Naive B cell (primary cell): ENCODE measurements around the gene RAB25. TPM values are rescaled to one million over a fixed set of nuclear protein-coding genes. Genes with fewer than 3 reads are reported as not detected.
"Not testable (repeated sequence)": the region's sequence is repeated elsewhere in the genome, so short reads cannot be mapped to it uniquely, and the experiment has no call there.

Source experiments
- ATAC-seq, 2 donors: fragments of 150-1000 bp; cut with Tn5 transposase; 2 replicates each; pipeline ENCODE4 v1.10.0; 2021; ENCODE audit warnings: low read depth in 2 of 2, mild to moderate bottlenecking in 2 of 2, moderate library complexity in 2 of 2
- DNase-seq: peaks from one replicate; pipeline ENCODE4 v3.0.0; 2022
- H3K27ac Mint-ChIP-seq, 6 donors: one replicate each; pipeline ENCODE4 v1.8.0; 2020 to 2022; ENCODE audit warnings: mild to moderate bottlenecking in 6 of 6, mixed read lengths in 6 of 6, moderate library complexity in 5 of 6, inconsistent platforms in 2 of 6
- H3K27me3 Mint-ChIP-seq, 3 donors: one replicate each; pipeline ENCODE4 v1.8.0; 2021 to 2022; ENCODE audit warnings: mixed read lengths in 3 of 3, mild to moderate bottlenecking in 1 of 3
- H3K36me3 Mint-ChIP-seq, 2 donors: one replicate each; pipeline ENCODE4 v1.8.0; 2020 to 2022; ENCODE audit warnings: mixed read lengths in 2 of 2, inconsistent platforms in 1 of 2, mild to moderate bottlenecking in 1 of 2
- H3K4me1 Mint-ChIP-seq, 3 donors: one replicate each; pipeline ENCODE4 v1.8.0; 2020 to 2022; ENCODE audit warnings: mixed read lengths in 3 of 3, inconsistent platforms in 1 of 3, mild to moderate bottlenecking in 1 of 3, moderate library complexity in 1 of 3
- H3K4me3 Mint-ChIP-seq, 8 donors: one replicate each; pipeline ENCODE4 v1.8.0; 2020 to 2022; ENCODE audit warnings: mild to moderate bottlenecking in 8 of 8, mixed read lengths in 8 of 8, moderate library complexity in 8 of 8, inconsistent platforms in 2 of 8
- H3K9me3 Mint-ChIP-seq, 7 donors: one replicate each; pipeline ENCODE4 v1.8.0; 2020 to 2022; ENCODE audit warnings: mixed read lengths in 7 of 7, mild to moderate bottlenecking in 5 of 7, inconsistent platforms in 2 of 7, moderate library complexity in 1 of 7
- polyA plus RNA-seq, 6 donors: library from polyadenylated mRNA; unstranded; fragments of 300-500 nt; fragmentation: Illumina TruSeq; gene quantifications; one replicate each; pipeline ENCODE4 v1.2.3, GENCODE V29; 2021; ENCODE audit warnings: low read depth in 6 of 6

Gene RAB25
- polyA plus RNA-seq, 6 donors from 2014 or later, result not detected

DNA sequence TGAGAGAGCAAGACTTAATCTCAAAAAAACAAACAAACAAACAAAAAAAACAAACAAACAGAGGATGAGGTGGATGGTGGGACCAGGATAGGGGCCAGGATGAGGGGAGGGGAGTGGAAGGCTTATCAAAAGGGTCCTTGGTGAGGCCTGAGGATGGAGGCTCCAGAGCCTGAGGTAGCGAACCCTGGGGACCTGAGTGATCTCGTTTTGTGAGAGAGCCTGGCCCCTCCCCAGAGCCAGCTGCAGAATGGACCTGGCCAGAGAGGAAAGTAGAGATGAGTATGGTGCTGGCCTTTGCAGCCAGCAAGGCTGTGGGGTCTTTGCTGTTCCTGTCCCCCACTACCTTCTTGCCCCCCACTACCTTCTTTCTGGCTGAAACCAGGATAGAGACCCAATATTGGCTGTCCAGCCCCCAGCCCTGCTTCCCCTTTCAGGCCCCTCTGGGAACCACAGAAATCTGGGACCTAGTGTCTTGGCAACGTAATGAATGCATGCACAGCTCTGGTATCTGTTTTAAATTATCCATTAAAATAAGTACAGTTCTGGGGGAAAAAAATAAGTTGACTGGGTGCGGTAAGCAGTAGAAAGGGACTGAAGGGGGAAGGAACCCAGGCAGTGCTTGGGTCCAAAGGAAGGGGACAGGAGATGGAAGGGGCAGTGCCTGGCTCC is 52.5 kb downstream of the RAB25 start:
- ATAC-seq (no peak), DNase-seq (no peak)
- Mint-ChIP-seq H3K4me1 (peaks cover 18 to 22% (median 20%) of the 10 kb centered on the region in 3 donors), H3K27ac (peak overlapping the region in 4 of 6 donors; percentile 8 to 92 (median 54)), H3K36me3 (peaks cover 0 to 8% of the 10 kb centered on the region in 2 donors), H3K9me3 (no peaks in the 10 kb centered on the region), H3K27me3 (peaks cover 34 to 71% (median 57%) of the 10 kb centered on the region in 3 donors), H3K4me3 (peak overlapping the region in 6 of 8 donors; percentile 12 to 90 (median 70))

DNA sequence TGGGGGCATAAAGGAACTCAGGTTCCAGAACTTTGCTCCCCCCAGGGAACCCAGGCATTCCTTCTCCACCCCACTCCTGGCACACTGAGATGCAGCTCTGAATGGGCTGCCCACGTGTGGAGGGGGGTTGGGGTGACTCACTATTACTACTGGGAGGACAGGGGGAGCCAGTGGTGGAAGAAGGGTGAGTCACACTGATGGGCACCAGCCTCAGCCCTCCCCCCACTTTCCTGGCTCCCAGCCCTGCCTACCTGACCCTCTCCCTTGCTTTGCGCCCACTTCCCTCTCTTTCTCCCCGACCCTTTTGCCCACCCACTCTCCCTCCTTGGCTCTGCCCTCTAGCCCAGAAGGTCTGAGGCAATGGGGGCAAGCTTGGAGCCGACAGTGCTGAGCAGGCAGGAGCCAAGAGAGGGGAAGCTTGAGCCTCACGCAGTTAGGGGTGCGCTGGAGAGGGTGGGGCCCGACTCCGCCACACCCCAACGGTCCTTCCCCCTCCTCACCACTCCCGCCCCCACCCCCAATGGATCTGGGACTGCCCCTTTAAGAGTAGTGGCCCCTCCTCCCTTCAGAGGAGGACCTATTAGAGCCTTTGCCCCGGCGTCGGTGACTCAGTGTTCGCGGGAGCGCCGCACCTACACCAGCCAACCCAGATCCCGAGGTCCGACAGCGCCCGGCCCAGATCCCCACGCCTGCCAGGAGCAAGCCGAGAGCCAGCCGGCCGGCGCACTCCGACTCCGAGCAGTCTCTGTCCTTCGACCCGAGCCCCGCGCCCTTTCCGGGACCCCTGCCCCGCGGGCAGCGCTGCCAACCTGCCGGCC is 53.4 kb downstream of the RAB25 start, which contains the start of gene LMNA:
TSS of gene LMNA (plus strand) at position 611 of the 818 bp plus-strand sequence. CDS start 208 bp downstream, outside the sequence.
- H3K4me1 Mint-ChIP-seq, result peaks cover 18 to 22% (median 20%) of the 10 kb centered on the region in 3 donors
- peak within 1 kb of the TSS; percentile 82 to 98 (median 92) for H3K27ac Mint-ChIP-seq
- H3K36me3 Mint-ChIP-seq, result peaks cover 0 to 8% of the 10 kb centered on the region in 2 donors
- H3K27me3 Mint-ChIP-seq, result peaks cover 36 to 74% (median 61%) of the 10 kb centered on the region in 3 donors
- H3K9me3 Mint-ChIP-seq, result no peaks in the 10 kb centered on the region
- DNase-seq (peak; percentile 41), ATAC-seq (peak; percentile 73 to 75)
- H3K4me3 Mint-ChIP-seq, result peak within 1 kb of the TSS; percentile 84 to 92 (median 88)

- peak overlapping the region; percentile 84 to 92 (median 88) for H3K4me3 Mint-ChIP-seq
- DNase-seq, result no peak
- H3K4me1 Mint-ChIP-seq, result peaks cover 18 to 27% (median 20%) of the 10 kb centered on the region in 3 donors
- peak overlapping the region; percentile 82 to 98 (median 92) for H3K27ac Mint-ChIP-seq
- peaks cover 0 to 8% of the 10 kb centered on the region in 2 donors for H3K36me3 Mint-ChIP-seq
- peak; percentile 30 to 38 for ATAC-seq
- peaks cover 40 to 77% (median 64%) of the 10 kb centered on the region in 3 donors for H3K27me3 Mint-ChIP-seq
- H3K9me3 Mint-ChIP-seq, result no peaks in the 10 kb centered on the region
Observed at GRCh38 chr1:156114919-156115513, 54.1 kb downstream of the RAB25 start.

- ATAC-seq, result peak; percentile 17 to 29
- peaks cover 0 to 8% of the 10 kb centered on the region in 2 donors for H3K36me3 Mint-ChIP-seq
- H3K27me3 Mint-ChIP-seq, result peaks cover 44 to 83% (median 69%) of the 10 kb centered on the region in 3 donors
- peak overlapping the region; percentile 84 to 92 (median 88) for H3K4me3 Mint-ChIP-seq
- DNase-seq, result no peak
- H3K4me1 Mint-ChIP-seq, result peaks cover 18 to 30% (median 20%) of the 10 kb centered on the region in 3 donors
- H3K27ac Mint-ChIP-seq, result peak overlapping the region; percentile 82 to 98 (median 92)
- no peaks in the 10 kb centered on the region for H3K9me3 Mint-ChIP-seq
Observed at GRCh38 chr1:156115514-156116374, 54.8 kb downstream of the RAB25 start.

- peaks cover 18 to 30% (median 20%) of the 10 kb centered on the region in 3 donors for H3K4me1 Mint-ChIP-seq
- not testable (repeated sequence) for H3K9me3 Mint-ChIP-seq, DNase-seq, H3K36me3 Mint-ChIP-seq, ATAC-seq
- H3K27ac Mint-ChIP-seq, result peak overlapping the region in 1 of 6 donors; percentile 92
- peak overlapping the region in 6 of 8 donors; percentile 20 to 88 (median 75) for H3K4me3 Mint-ChIP-seq
- peaks cover 41 to 74% (median 71%) of the 10 kb centered on the region in 3 donors for H3K27me3 Mint-ChIP-seq
Observed at GRCh38 chr1:156116731-156117130, 55.8 kb downstream of the RAB25 start.

- ATAC-seq (no peak), DNase-seq (no peak)
- peaks cover 45 to 74% (median 73%) of the 10 kb centered on the region in 3 donors for H3K27me3 Mint-ChIP-seq
- H3K4me1 Mint-ChIP-seq, result peaks cover 18 to 30% (median 24%) of the 10 kb centered on the region in 3 donors
- no peak overlapping the region for H3K27ac Mint-ChIP-seq
- no peaks in the 10 kb centered on the region for H3K9me3 Mint-ChIP-seq
- H3K36me3 Mint-ChIP-seq, result peaks cover 0 to 8% of the 10 kb centered on the region in 2 donors
- no peak overlapping the region for H3K4me3 Mint-ChIP-seq
Observed at GRCh38 chr1:156117414-156118176, 56.6 kb downstream of the RAB25 start.

- Mint-ChIP-seq H3K4me3 (no peak overlapping the region), H3K27me3 (peaks cover 50 to 74% (median 73%) of the 10 kb centered on the region in 3 donors), H3K4me1 (peaks cover 18 to 30% (median 25%) of the 10 kb centered on the region in 3 donors), H3K36me3 (peaks cover 0 to 8% of the 10 kb centered on the region in 2 donors), H3K27ac (peak overlapping the region in 1 of 6 donors; percentile 9), H3K9me3 (no peaks in the 10 kb centered on the region)
- no peak for DNase-seq
- ATAC-seq, result no peak
Observed at GRCh38 chr1:156118177-156118868, 57.4 kb downstream of the RAB25 start.

DNA sequence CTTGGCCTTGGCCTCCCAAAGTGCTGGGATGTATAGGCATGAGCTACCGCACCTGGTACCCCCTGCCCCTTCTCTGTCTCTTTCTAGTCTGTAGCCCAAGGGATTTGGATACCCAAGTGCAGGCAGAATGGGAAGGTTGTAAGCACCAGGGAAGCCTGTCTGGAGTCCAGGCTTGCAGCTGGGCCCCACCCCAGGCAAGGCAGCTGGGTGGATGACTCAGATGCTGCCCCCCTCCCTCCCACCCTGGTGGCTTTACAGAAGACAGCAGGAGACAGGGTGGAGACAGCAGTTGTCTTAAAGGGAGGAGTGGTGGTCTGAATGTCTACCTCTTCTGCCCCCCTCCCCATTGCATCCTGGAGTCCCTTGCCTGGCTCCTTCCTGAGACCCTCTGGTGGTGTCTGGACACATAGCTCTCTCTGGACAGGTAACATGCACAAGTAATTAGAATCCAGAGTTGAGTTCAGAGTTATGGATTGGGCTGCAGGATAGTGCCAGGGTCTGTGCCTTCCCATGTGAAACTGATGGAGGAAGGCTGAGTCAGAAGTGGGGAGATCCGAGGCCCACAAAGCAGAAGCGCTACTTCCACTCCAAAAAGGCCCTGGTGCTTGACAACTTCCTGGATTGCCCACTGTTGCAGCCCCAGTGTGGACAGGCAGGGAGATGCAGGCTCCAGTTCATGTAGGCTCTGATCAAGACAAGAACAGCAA is 58.7 kb downstream of the RAB25 start:
- Mint-ChIP-seq H3K4me1 (peaks cover 18 to 33% (median 24%) of the 10 kb centered on the region in 3 donors), H3K9me3 (no peaks in the 10 kb centered on the region), H3K4me3 (no peak overlapping the region), H3K27me3 (peaks cover 45 to 69% (median 68%) of the 10 kb centered on the region in 3 donors), H3K27ac (peak overlapping the region in 2 of 6 donors; percentile 69 to 94), H3K36me3 (peaks cover 0 to 8% of the 10 kb centered on the region in 2 donors)
- DNase-seq, result no peak
- ATAC-seq, result peak; percentile 28 to 55
